HCT116 (cell line): ENCODE data around the gene PPP2R2D. TPM values are rescaled to one million over a fixed set of nuclear protein-coding genes. Genes with fewer than 3 reads are reported as not detected.

Source experiments
- ATAC-seq: fragments of 200-7000 bp; cut with Tn5 transposase; 2 replicates; pipeline ENCODE4 v1.9.1; 2020; ENCODE audit warnings: mild to moderate bottlenecking, moderate library complexity
- BruUV-seq: library from RNA; stranded (reverse); fragments of 400-500 nt; replicated peaks from 2 replicates; lab custom pipeline; 2021; lab: Mats Ljungman, UMichigan
- CTCF ChIA-PET: fragments of 300-600 bp; sonication (Branson Sonifier 250); formaldehyde crosslinking; loops from one replicate; lab custom pipeline; 2021; ENCODE audit warnings: antibody characterized with exemption; lab: Charles Lee
- POLR2A ChIA-PET: fragments of 300-600, 350-600 bp; sonication (Branson Sonifier 250); formaldehyde crosslinking; loops from one replicate; lab custom pipeline; 2021; ENCODE audit warnings: antibody characterized with exemption; lab: Charles Lee
- RAD21 ChIA-PET, 2 experiments: fragments of 300-600 bp; sonication (Branson Sonifier 250); formaldehyde crosslinking; loops; one replicate each; lab custom pipeline; 2023; ENCODE audit warnings: low total read pairs in 2 of 2; ENCODE audit not compliant: uncharacterized antibody in 2 of 2, unreplicated experiment in 2 of 2, low non-redundant PET in 1 of 2; lab: Charles Lee
- DNase-seq: peaks from one replicate; pipeline ENCODE4 v3.0.0-alpha.2; 2010; ENCODE audit warnings: low read depth, low spot score
- H2AFZ ChIP-seq: fragments of 200-600 bp; shearing (Covaris generic), sonication (generic); 2 replicates; pipeline ENCODE4 v1.6.1; 2017; ENCODE audit warnings: low read depth, mixed run types, mixed read lengths, antibody characterized with exemption, low read length; ENCODE audit not compliant: poor library complexity, severe bottlenecking
- H3K27ac ChIP-seq: 2 replicates; pipeline ENCODE4 v1.5.1; 2012; ENCODE audit warnings: low read depth, low read length
- H3K27me3 ChIP-seq: fragments of 200-600 bp; sonication (generic); 2 replicates; pipeline ENCODE4 v1.6.1; 2016; ENCODE audit warnings: mixed run types, low read length, mixed read lengths; ENCODE audit not compliant: insufficient read depth
- H3K36me3 ChIP-seq, 2 experiments: fragments of 200-500 bp in 1 of 2; fragments of 200-600 bp in 1 of 2; sonication (Bioruptor generic) in 1 of 2; sonication (generic) in 1 of 2; 2 replicates each; pipeline versions ENCODE4 v1.5.1 to v1.6.1; 2014 to 2016; ENCODE audit warnings: low read length in 2 of 2, inconsistent platforms in 1 of 2, mixed read lengths in 1 of 2, mixed run types in 1 of 2; ENCODE audit not compliant: insufficient read depth in 2 of 2, control insufficient read depth in 1 of 2
- H3K4me1 ChIP-seq, 2 experiments: fragments of 200-600 bp in 1 of 2; sonication (generic) in 1 of 2; 2 replicates each; pipeline versions ENCODE4 v1.5.1 to v1.6.1; 2012 to 2017; ENCODE audit warnings: low read length in 2 of 2, inconsistent platforms in 1 of 2, mild to moderate bottlenecking in 1 of 2, mixed read lengths in 1 of 2, mixed run types in 1 of 2, moderate library complexity in 1 of 2; ENCODE audit not compliant: insufficient read depth in 2 of 2, control insufficient read depth in 1 of 2
- H3K4me2 ChIP-seq: fragments of 200-600 bp; sonication (generic); 2 replicates; pipeline ENCODE4 v1.6.1; 2017; ENCODE audit warnings: mixed run types, low read length, mixed read lengths
- H3K4me3 ChIP-seq, 2 experiments: fragments of 200-600 bp in 1 of 2; sonication (generic) in 1 of 2; replicated peaks in 1 of 2; 2 replicates each; pipeline ENCODE4 v1.5.1; 2011 to 2016; ENCODE audit warnings: low read length in 2 of 2, control low read depth in 1 of 2, low read depth in 1 of 2, mild to moderate bottlenecking in 1 of 2, mixed read lengths in 1 of 2, mixed run types in 1 of 2
- H3K79me2 ChIP-seq: fragments of 200-600 bp; sonication (generic); 2 replicates; pipeline ENCODE4 v1.6.1; 2017; ENCODE audit warnings: mild to moderate bottlenecking, mixed run types, low read length, moderate library complexity, mixed read lengths; ENCODE audit not compliant: insufficient read depth
- H3K9ac ChIP-seq: fragments of 200-600 bp; sonication (generic); 2 replicates; pipeline ENCODE4 v1.6.1; 2016; ENCODE audit warnings: low read length, mixed read lengths
- H3K9me2 ChIP-seq: fragments of 200-600 bp; sonication (generic), shearing (Covaris generic); 2 replicates; pipeline ENCODE4 v1.6.1; 2017; ENCODE audit warnings: mixed run types, mild to moderate bottlenecking, moderate library complexity; ENCODE audit not compliant: insufficient read depth
- H3K9me3 ChIP-seq, 2 experiments: fragments of 200-500 bp in 1 of 2; fragments of 200-600 bp in 1 of 2; sonication (Bioruptor generic) in 1 of 2; sonication (generic) in 1 of 2; 2 replicates each; pipeline ENCODE4 v1.6.1; 2014 to 2017; ENCODE audit warnings: low read length in 2 of 2, mixed read lengths in 2 of 2, inconsistent platforms in 1 of 2, low read depth in 1 of 2, mild to moderate bottlenecking in 1 of 2, mixed run types in 1 of 2, moderate library complexity in 1 of 2; ENCODE audit not compliant: control insufficient read depth in 1 of 2, insufficient read depth in 1 of 2
- H4K20me1 ChIP-seq: fragments of 200-600 bp; sonication (generic), shearing (Covaris generic); 2 replicates; pipeline ENCODE4 v1.6.1; 2017; ENCODE audit warnings: mixed run types, mild to moderate bottlenecking, moderate library complexity; ENCODE audit not compliant: insufficient read depth
- ATF3 ChIP-seq: IDR thresholded peaks from 2 replicates; pipeline ENCODE4 v1.6.1; 2012
- CBX3 ChIP-seq: IDR thresholded peaks from 2 replicates; pipeline ENCODE4 v1.6.1; 2012; ENCODE audit warnings: low read depth
- ELF1 ChIP-seq: IDR thresholded peaks from 2 replicates; pipeline ENCODE4 v1.6.1; 2012; ENCODE audit warnings: low read depth, borderline replicate concordance
- EZH2 ChIP-seq: fragments of 200-600 bp; sonication (generic); IDR thresholded peaks from 2 replicates; pipeline ENCODE4 v1.6.1; 2017; ENCODE audit warnings: antibody characterized with exemption, mixed run types
- FOSL1 ChIP-seq: IDR thresholded peaks from 2 replicates; pipeline ENCODE4 v1.6.1; 2012; ENCODE audit warnings: low read depth
- JUND ChIP-seq: IDR thresholded peaks from 2 replicates; pipeline ENCODE4 v1.6.1; 2012
- MAX ChIP-seq: IDR thresholded peaks from 2 replicates; pipeline ENCODE4 v1.6.1; 2012
- POLR2AphosphoS5 ChIP-seq: IDR thresholded peaks from 2 replicates; pipeline ENCODE4 v1.6.1; 2011; ENCODE audit warnings: mild to moderate bottlenecking, low read depth, low read length, moderate library complexity
- SIN3A ChIP-seq: IDR thresholded peaks from 2 replicates; pipeline ENCODE4 v1.6.1; 2012; ENCODE audit warnings: low read depth
- SP1 ChIP-seq: IDR thresholded peaks from 2 replicates; pipeline ENCODE4 v1.6.1; 2012; ENCODE audit warnings: low read depth
- TCF7L2 ChIP-seq: IDR thresholded peaks from 2 replicates; pipeline ENCODE4 v1.7.0; 2011; ENCODE audit warnings: borderline replicate concordance, inconsistent platforms; ENCODE audit not compliant: insufficient read depth, insufficient read length; ENCODE audit errors: extremely low read depth
- YY1 ChIP-seq: IDR thresholded peaks from 2 replicates; pipeline ENCODE4 v1.6.1; 2011; ENCODE audit warnings: low read length, low read depth, moderate library complexity, mild to moderate bottlenecking; ENCODE audit not compliant: insufficient replicate concordance; ENCODE audit errors: extremely low read depth
- ZFX ChIP-seq: fragments of 450-650 bp; IDR thresholded peaks from 2 replicates; pipeline ENCODE4 v1.6.1; 2017
- ZNF274 ChIP-seq: fragments of 200-500 bp; sonication (Bioruptor generic); IDR thresholded peaks from 2 replicates; pipeline ENCODE4 v1.6.1; 2014; ENCODE audit warnings: mild to moderate bottlenecking, low read depth, low read length, inconsistent platforms
- intact Hi-C: fragments of 100-400 bp; cut with micrococcal nuclease; formaldehyde crosslinking; loops from 2 replicates; pipeline ENCODE4 v1.10.0; 2022
- total RNA-seq: library from RNA; stranded (reverse); gene quantifications from one replicate; pipeline ENCODE4 v1.2.1, GENCODE V29; 2021; ENCODE audit not compliant: unreplicated experiment
- TF ChIP-seq, protein P1 (sequence below): IDR thresholded peaks from 2 replicates; pipeline ENCODE4 v1.6.1; 2011; ENCODE audit warnings: mild to moderate bottlenecking, low read length, moderate library complexity; ENCODE audit not compliant: insufficient replicate concordance; ENCODE audit errors: extremely low read depth

PPP2R2D gene
- total RNA-seq, 1 experiment from 2014 or later, result 18.1 TPM

GRCh38 chr10:131859341-131860020, 41.3 kb upstream of the PPP2R2D start:
- Histone ChIP-seq H3K27me3 (no peaks in the 10 kb centered on the region), H3K36me3 (no peaks in the 10 kb centered on the region), H3K9me2 (no peaks in the 10 kb centered on the region), H3K9ac (no peak overlapping the region), H2AFZ (no peak overlapping the region), H4K20me1 (no peaks in the 10 kb centered on the region), H3K4me3 (no peak overlapping the region), H3K27ac (no peak overlapping the region), H3K4me2 (no peak overlapping the region), H3K9me3 (no peaks in the 10 kb centered on the region), H3K79me2 (no peaks in the 10 kb centered on the region), H3K4me1 (no peaks in the 10 kb centered on the region)
- RAD21 ChIA-PET, result no interaction called here
- TF ChIP-seq TCF7L2 (no peak), YY1 (no peak), ATF3 (no peak), JUND (no peak), ZNF274 (no peak), FOSL1 (no peak), ELF1 (no peak), SIN3A (no peak), POLR2AphosphoS5 (no peak), EZH2 (no peak), MAX (no peak), ZFX (no peak), SP1 (no peak), CBX3 (no peak)
- TF ChIP-seq, protein P1, sequence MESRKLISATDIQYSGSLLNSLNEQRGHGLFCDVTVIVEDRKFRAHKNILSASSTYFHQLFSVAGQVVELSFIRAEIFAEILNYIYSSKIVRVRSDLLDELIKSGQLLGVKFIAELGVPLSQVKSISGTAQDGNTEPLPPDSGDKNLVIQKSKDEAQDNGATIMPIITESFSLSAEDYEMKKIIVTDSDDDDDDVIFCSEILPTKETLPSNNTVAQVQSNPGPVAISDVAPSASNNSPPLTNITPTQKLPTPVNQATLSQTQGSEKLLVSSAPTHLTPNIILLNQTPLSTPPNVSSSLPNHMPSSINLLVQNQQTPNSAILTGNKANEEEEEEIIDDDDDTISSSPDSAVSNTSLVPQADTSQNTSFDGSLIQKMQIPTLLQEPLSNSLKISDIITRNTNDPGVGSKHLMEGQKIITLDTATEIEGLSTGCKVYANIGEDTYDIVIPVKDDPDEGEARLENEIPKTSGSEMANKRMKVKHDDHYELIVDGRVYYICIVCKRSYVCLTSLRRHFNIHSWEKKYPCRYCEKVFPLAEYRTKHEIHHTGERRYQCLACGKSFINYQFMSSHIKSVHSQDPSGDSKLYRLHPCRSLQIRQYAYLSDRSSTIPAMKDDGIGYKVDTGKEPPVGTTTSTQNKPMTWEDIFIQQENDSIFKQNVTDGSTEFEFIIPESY, result no peak
- CTCF ChIA-PET, result no interaction called here
- no TSS peak for BruUV-seq
- DNase-seq (no peak), ATAC-seq (no peak)
- POLR2A ChIA-PET, result no interaction called here
- intact Hi-C loops, result no loop called here
